ENCODE measurements around the gene FAM120A. TPM values are rescaled to one million over a fixed set of nuclear protein-coding genes. Genes with fewer than 3 reads are reported as not detected.

Gene FAM120A
- total RNA-seq, 2 donors from 2014 or later = 87.1 to 151 TPM

GRCh38 chr9:93473411-93473810 lies 21.9 kb downstream of the FAM120A start:
- Mint-ChIP-seq H3K4me1 (peaks cover 29% of the 10 kb centered on the region), H3K27me3 (no peaks in the 10 kb centered on the region), H3K4me3 (no peak overlapping the region), H3K36me3 (ENCODE audit: low read depth) (peaks cover 83% of the 10 kb centered on the region), H3K9me3 (no peaks in the 10 kb centered on the region), H3K27ac (no peak overlapping the region)
- ATAC-seq (replicated peaks) = no peak

- Mint-ChIP-seq H3K27ac (no peak overlapping the region), H3K4me1 (peaks cover 18% of the 10 kb centered on the region), H3K27me3 (no peaks in the 10 kb centered on the region), H3K4me3 (no peak overlapping the region), H3K9me3 (no peaks in the 10 kb centered on the region), H3K36me3 (ENCODE audit: low read depth) (peaks cover 99% of the 10 kb centered on the region)
- no peak for ATAC-seq (replicated peaks)
Measured at GRCh38 chr9:93475108-93475507, 23.6 kb downstream of the FAM120A start.

- no peaks in the 10 kb centered on the region for H3K9me3 Mint-ChIP-seq
- no peak overlapping the region for H3K27ac Mint-ChIP-seq
- ATAC-seq (replicated peaks) = no peak
- H3K36me3 Mint-ChIP-seq (ENCODE audit: low read depth) = peaks cover 99% of the 10 kb centered on the region
- H3K4me3 Mint-ChIP-seq = no peak overlapping the region
- H3K27me3 Mint-ChIP-seq = no peaks in the 10 kb centered on the region
- peaks cover 14% of the 10 kb centered on the region for H3K4me1 Mint-ChIP-seq
Measured at GRCh38 chr9:93475856-93476255, 24.4 kb downstream of the FAM120A start.

GRCh38 chr9:93476924-93477323 lies 25.4 kb downstream of the FAM120A start:
- no peaks in the 10 kb centered on the region for H3K9me3 Mint-ChIP-seq
- H3K36me3 Mint-ChIP-seq (ENCODE audit: low read depth) = peaks cover 100% of the 10 kb centered on the region
- no peak for ATAC-seq (replicated peaks)

GRCh38 chr9:93477397-93477796 lies 25.9 kb downstream of the FAM120A start:
- Mint-ChIP-seq H3K27ac (no peak overlapping the region), H3K9me3 (no peaks in the 10 kb centered on the region), H3K4me3 (no peak overlapping the region), H3K4me1 (peaks cover 22% of the 10 kb centered on the region), H3K36me3 (ENCODE audit: low read depth) (peaks cover 98% of the 10 kb centered on the region), H3K27me3 (no peaks in the 10 kb centered on the region)
- no peak for ATAC-seq (replicated peaks)

More at GRCh38 chr9:93476924-93477323, 25.4 kb downstream of the FAM120A start:
- H3K27me3 Mint-ChIP-seq = no peaks in the 10 kb centered on the region
- no peak overlapping the region for H3K27ac Mint-ChIP-seq
- H3K4me1 Mint-ChIP-seq = peaks cover 21% of the 10 kb centered on the region
- no peak overlapping the region for H3K4me3 Mint-ChIP-seq

- no peak for ATAC-seq (replicated peaks)
- Mint-ChIP-seq H3K27me3 (no peaks in the 10 kb centered on the region), H3K36me3 (ENCODE audit: low read depth) (peaks cover 84% of the 10 kb centered on the region), H3K27ac (no peak overlapping the region), H3K4me3 (no peak overlapping the region), H3K4me1 (peaks cover 22% of the 10 kb centered on the region), H3K9me3 (no peaks in the 10 kb centered on the region)
Measured at GRCh38 chr9:93479726-93480125, 28.2 kb downstream of the FAM120A start.

GRCh38 chr9:93480262-93480661 lies 28.8 kb downstream of the FAM120A start:
- peaks cover 21% of the 10 kb centered on the region for H3K4me1 Mint-ChIP-seq
- H3K27me3 Mint-ChIP-seq = no peaks in the 10 kb centered on the region
- H3K9me3 Mint-ChIP-seq = no peaks in the 10 kb centered on the region
- H3K36me3 Mint-ChIP-seq (ENCODE audit: low read depth) = peaks cover 84% of the 10 kb centered on the region
- no peak overlapping the region for H3K27ac Mint-ChIP-seq
- H3K4me3 Mint-ChIP-seq = no peak overlapping the region
- no peak for ATAC-seq (replicated peaks)

- no peaks in the 10 kb centered on the region for H3K9me3 Mint-ChIP-seq
Measured at GRCh38 chr9:93480728-93481324, 29.3 kb downstream of the FAM120A start.

GRCh38 chr9:93483497-93483896 lies 32.0 kb downstream of the FAM120A start:
- H3K4me3 Mint-ChIP-seq = no peak overlapping the region
- H3K4me1 Mint-ChIP-seq = peaks cover 26% of the 10 kb centered on the region
- no peak overlapping the region for H3K27ac Mint-ChIP-seq
- H3K27me3 Mint-ChIP-seq = no peaks in the 10 kb centered on the region
- ATAC-seq (replicated peaks) = no peak
- H3K9me3 Mint-ChIP-seq = no peaks in the 10 kb centered on the region
- H3K36me3 Mint-ChIP-seq (ENCODE audit: low read depth) = peaks cover 83% of the 10 kb centered on the region

More at GRCh38 chr9:93480728-93481324, 29.3 kb downstream of the FAM120A start:
- ATAC-seq (replicated peaks) = no peak
- Mint-ChIP-seq H3K4me3 (no peak overlapping the region), H3K27me3 (no peaks in the 10 kb centered on the region), H3K36me3 (ENCODE audit: low read depth) (peaks cover 83% of the 10 kb centered on the region), H3K27ac (no peak overlapping the region), H3K4me1 (peaks cover 19% of the 10 kb centered on the region)

GRCh38 chr9:93486268-93486667 lies 34.8 kb downstream of the FAM120A start:
- ATAC-seq (replicated peaks) = no peak

GRCh38 chr9:93488244-93488643 lies 36.8 kb downstream of the FAM120A start:
- Mint-ChIP-seq H3K4me1 (peaks cover 19% of the 10 kb centered on the region), H3K36me3 (ENCODE audit: low read depth) (peaks cover 79% of the 10 kb centered on the region), H3K27ac (peak overlapping the region; percentile 72)

More at GRCh38 chr9:93486268-93486667, 34.8 kb downstream of the FAM120A start:
- H3K4me1 Mint-ChIP-seq = peaks cover 27% of the 10 kb centered on the region
- H3K4me3 Mint-ChIP-seq = no peak overlapping the region
- H3K27ac Mint-ChIP-seq = peak overlapping the region; percentile 72
- H3K9me3 Mint-ChIP-seq = no peaks in the 10 kb centered on the region
- peaks cover 82% of the 10 kb centered on the region for H3K36me3 Mint-ChIP-seq (ENCODE audit: low read depth)
- no peaks in the 10 kb centered on the region for H3K27me3 Mint-ChIP-seq

GRCh38 chr9:93491593-93492232 lies 40.2 kb downstream of the FAM120A start:
- Mint-ChIP-seq H3K36me3 (ENCODE audit: low read depth) (peaks cover 77% of the 10 kb centered on the region), H3K27ac (no peak overlapping the region), H3K4me3 (no peak overlapping the region), H3K9me3 (no peaks in the 10 kb centered on the region), H3K4me1 (peaks cover 21% of the 10 kb centered on the region), H3K27me3 (no peaks in the 10 kb centered on the region)
- ATAC-seq (replicated peaks) = no peak

More at GRCh38 chr9:93488244-93488643, 36.8 kb downstream of the FAM120A start:
- no peaks in the 10 kb centered on the region for H3K9me3 Mint-ChIP-seq
- no peak for ATAC-seq (replicated peaks)
- no peaks in the 10 kb centered on the region for H3K27me3 Mint-ChIP-seq
- no peak overlapping the region for H3K4me3 Mint-ChIP-seq

GRCh38 chr9:93492327-93492726 lies 40.8 kb downstream of the FAM120A start:
- Mint-ChIP-seq H3K4me3 (no peak overlapping the region), H3K27me3 (no peaks in the 10 kb centered on the region), H3K36me3 (ENCODE audit: low read depth) (peaks cover 77% of the 10 kb centered on the region), H3K9me3 (no peaks in the 10 kb centered on the region), H3K4me1 (peaks cover 21% of the 10 kb centered on the region), H3K27ac (no peak overlapping the region)
- no peak for ATAC-seq (replicated peaks)

GRCh38 chr9:93493949-93494348 lies 42.5 kb downstream of the FAM120A start:
- peaks cover 76% of the 10 kb centered on the region for H3K36me3 Mint-ChIP-seq (ENCODE audit: low read depth)
- no peak overlapping the region for H3K27ac Mint-ChIP-seq
- H3K4me3 Mint-ChIP-seq = no peak overlapping the region
- ATAC-seq (replicated peaks) = no peak
- H3K4me1 Mint-ChIP-seq = peaks cover 7% of the 10 kb centered on the region
- no peaks in the 10 kb centered on the region for H3K9me3 Mint-ChIP-seq
- no peaks in the 10 kb centered on the region for H3K27me3 Mint-ChIP-seq

- Mint-ChIP-seq H3K36me3 (ENCODE audit: low read depth) (peaks cover 77% of the 10 kb centered on the region), H3K4me1 (peaks cover 24% of the 10 kb centered on the region), H3K4me3 (no peak overlapping the region), H3K9me3 (no peaks in the 10 kb centered on the region), H3K27me3 (no peaks in the 10 kb centered on the region), H3K27ac (peak overlapping the region; percentile 20)
- ATAC-seq (replicated peaks) = no peak
Measured at GRCh38 chr9:93496285-93496684, 44.8 kb downstream of the FAM120A start.

All from activated T-helper 17 cell treated with anti-CD3 and anti-CD28 coated beads, Interleukin-2, amount 50 U/mL, for 72 hours (primary cell).